Osteoblast (primary cell): ENCODE results near the gene NARF. TPM values are rescaled to one million over a fixed set of nuclear protein-coding genes. Genes with fewer than 3 reads are reported as not detected.

Experiments used
- DNase-seq: peaks from one replicate; pipeline ENCODE4 v3.0.0; 2011; ENCODE audit warnings: low spot score, mixed read lengths; ENCODE audit not compliant: insufficient read length; ENCODE audit errors: missing footprints
- H2AFZ ChIP-seq: 2 replicates; pipeline ENCODE4 v1.6.0; 2011; ENCODE audit warnings: mild to moderate bottlenecking, low read length
- H3K27ac ChIP-seq: 2 replicates; pipeline ENCODE4 v1.5.1; 2011; ENCODE audit warnings: mild to moderate bottlenecking, low read depth, low read length, moderate library complexity
- H3K27me3 ChIP-seq: 2 replicates; pipeline ENCODE4 v1.6.0; 2012; ENCODE audit warnings: mild to moderate bottlenecking, control low read depth, inconsistent platforms, low read length, moderate library complexity; ENCODE audit not compliant: insufficient read depth
- H3K36me3 ChIP-seq: 2 replicates; pipeline ENCODE4 v1.5.1; 2011; ENCODE audit warnings: mild to moderate bottlenecking, low read length, control low read depth, moderate library complexity; ENCODE audit not compliant: insufficient read depth
- H3K4me1 ChIP-seq: 2 replicates; pipeline ENCODE4 v1.5.1; 2011; ENCODE audit warnings: mild to moderate bottlenecking, low read length, control low read depth, moderate library complexity; ENCODE audit not compliant: insufficient read depth
- H3K4me2 ChIP-seq: 2 replicates; pipeline ENCODE4 v1.6.0; 2011; ENCODE audit warnings: mild to moderate bottlenecking, low read length; ENCODE audit not compliant: insufficient read depth
- H3K4me3 ChIP-seq: fragments of 200-600 bp; sonication (generic); 3 replicates; pipeline ENCODE4 v1.5.1; 2012; ENCODE audit warnings: mild to moderate bottlenecking, low read length, inconsistent platforms; ENCODE audit not compliant: insufficient read depth
- H3K79me2 ChIP-seq: 2 replicates; pipeline ENCODE4 v1.6.0; 2012; ENCODE audit warnings: mild to moderate bottlenecking, low read length, control low read depth, inconsistent platforms; ENCODE audit not compliant: insufficient read depth
- H3K9me3 ChIP-seq: 2 replicates; pipeline ENCODE4 v1.5.1; 2011; ENCODE audit warnings: low read depth, low read length, control low read depth
- H4K20me1 ChIP-seq: 2 replicates; pipeline ENCODE4 v1.6.0; 2012; ENCODE audit warnings: mild to moderate bottlenecking, low read length, control low read depth; ENCODE audit not compliant: insufficient read depth
- CTCF ChIP-seq: IDR thresholded peaks from 2 replicates; pipeline ENCODE4 v1.5.1; 2011; ENCODE audit warnings: mild to moderate bottlenecking, low read depth, low read length, moderate library complexity; ENCODE audit errors: extremely low read depth
- total RNA-seq: library from RNA; depleted of rRNA; stranded (reverse); fragments of >200 nt; gene quantifications from 2 replicates; pipeline ENCODE4 v1.2.3, GENCODE V29; 2012

NARF gene
- total RNA-seq, 1 donor, result 34.4 TPM

GRCh38 chr17:82489117-82489516 is 30.6 kb downstream of the NARF start:
- Histone ChIP-seq H3K9me3 (no peaks in the 10 kb centered on the region), H3K27ac (peak overlapping the region; percentile 68), H3K36me3 (peaks cover 13% of the 10 kb centered on the region), H3K4me1 (peaks cover 29% of the 10 kb centered on the region), H3K79me2 (no peaks in the 10 kb centered on the region), H2AFZ (peak overlapping the region; percentile 36), H3K27me3 (no peaks in the 10 kb centered on the region), H4K20me1 (peaks cover 3% of the 10 kb centered on the region), H3K4me2 (peak overlapping the region; percentile 45), H3K4me3 (no peak overlapping the region)
- no peak for TF ChIP-seq CTCF
- DNase-seq, result peak; percentile 95

- Histone ChIP-seq H3K27me3 (no peaks in the 10 kb centered on the region), H3K4me1 (peaks cover 31% of the 10 kb centered on the region), H3K27ac (no peak overlapping the region), H3K36me3 (peaks cover 13% of the 10 kb centered on the region), H3K79me2 (no peaks in the 10 kb centered on the region), H3K9me3 (no peaks in the 10 kb centered on the region), H3K4me2 (no peak overlapping the region), H4K20me1 (peaks cover 3% of the 10 kb centered on the region), H3K4me3 (no peak overlapping the region), H2AFZ (no peak overlapping the region)
- TF ChIP-seq CTCF, result no peak
- DNase-seq, result peak; percentile 43
These were observed 31.4 kb downstream of the NARF start for GRCh38 chr17:82489851-82490511.

- Histone ChIP-seq H3K4me2 (no peak overlapping the region), H3K79me2 (no peaks in the 10 kb centered on the region), H3K27ac (no peak overlapping the region), H3K4me3 (no peak overlapping the region), H3K27me3 (no peaks in the 10 kb centered on the region), H2AFZ (no peak overlapping the region), H4K20me1 (peaks cover 3% of the 10 kb centered on the region), H3K36me3 (peaks cover 8% of the 10 kb centered on the region), H3K4me1 (peaks cover 31% of the 10 kb centered on the region), H3K9me3 (no peaks in the 10 kb centered on the region)
- DNase-seq, result peak; percentile 35
- no peak for TF ChIP-seq CTCF
These were observed 32.1 kb downstream of the NARF start for GRCh38 chr17:82490512-82491195.

- Histone ChIP-seq H3K36me3 (peaks cover 3% of the 10 kb centered on the region), H3K27me3 (no peaks in the 10 kb centered on the region), H3K4me2 (no peak overlapping the region)
These were observed 32.6 kb downstream of the NARF start for GRCh38 chr17:82491196-82491530.

More at GRCh38 chr17:82491196-82491530, 32.6 kb downstream of the NARF start:
- Histone ChIP-seq H4K20me1 (peaks cover 3% of the 10 kb centered on the region), H3K9me3 (no peaks in the 10 kb centered on the region), H3K79me2 (no peaks in the 10 kb centered on the region), H2AFZ (no peak overlapping the region), H3K4me1 (peaks cover 31% of the 10 kb centered on the region), H3K4me3 (no peak overlapping the region), H3K27ac (no peak overlapping the region)
- TF ChIP-seq CTCF, result no peak
- no peak for DNase-seq
